T-cell (primary cell): ENCODE data around the gene CNGA3. TPM values are rescaled to one million over a fixed set of nuclear protein-coding genes. Genes with fewer than 3 reads are reported as not detected.

Experiments used
- ATAC-seq, 4 experiments: fragments of 200-7000 bp in 3 of 4; fragments of 150-1000 bp in 1 of 4; cut with Tn5 transposase; replicated peaks in 1 of 4; 1 replicate in 3 of 4; 2 replicates in 1 of 4; pipeline ENCODE4 v1.10.0; 2021; ENCODE audit warnings: moderate library complexity in 3 of 4, mild to moderate bottlenecking in 2 of 4, moderate number of reproducible peaks in 1 of 4
- CTCF ChIA-PET, 2 donors: fragments of 300-600 bp; sonication (Branson Sonifier 250); formaldehyde crosslinking; loops; one replicate each; lab custom pipeline; 2022; ENCODE audit warnings: antibody characterized with exemption in 2 of 2; lab: Charles Lee
- POLR2A ChIA-PET, 2 donors: fragments of 300-600 bp; sonication (Branson Sonifier 250); formaldehyde crosslinking; loops; one replicate each; lab custom pipeline; 2022; ENCODE audit warnings: antibody characterized with exemption in 2 of 2; lab: Charles Lee
- DNase-seq, 35 experiments: peaks; one replicate each; pipeline versions ENCODE4 v3.0.0 to v3.0.0-alpha.2; 2013 to 2023
- H3K27ac ChIP-seq: one replicate; pipeline ENCODE4 v1.5.1; 2013; ENCODE audit warnings: low read length
- H3K27me3 ChIP-seq, 2 experiments: replicated peaks in 1 of 2; 1 replicate in 1 of 2; 2 replicates in 1 of 2; pipeline versions ENCODE4 v1.6.1 to v1.7.0; 2013; ENCODE audit warnings: low read length in 1 of 2, mixed read lengths in 1 of 2; ENCODE audit not compliant: control insufficient read depth in 2 of 2, insufficient read depth in 2 of 2; ENCODE audit errors: extremely low read depth in 1 of 2
- H3K36me3 ChIP-seq, 2 donors: 1 replicate in 1 of 2; 2 replicates in 1 of 2; pipeline versions ENCODE4 v1.6.1 to v1.7.0; 2013; ENCODE audit warnings: low read length in 1 of 2; ENCODE audit not compliant: control insufficient read depth in 2 of 2, insufficient read depth in 1 of 2; ENCODE audit errors: extremely low read depth in 1 of 2
- H3K4me1 ChIP-seq, 2 experiments: 1 replicate in 1 of 2; 2 replicates in 1 of 2; pipeline versions ENCODE4 v1.6.1 to v1.7.0; 2013; ENCODE audit warnings: low read length in 2 of 2, mixed read lengths in 1 of 2; ENCODE audit not compliant: insufficient read depth in 2 of 2, control insufficient read depth in 1 of 2; ENCODE audit errors: extremely low read depth in 1 of 2
- H3K4me3 ChIP-seq, 2 donors: 1 replicate in 1 of 2; 2 replicates in 1 of 2; pipeline versions ENCODE4 v1.5.1 to v1.7.0; 2013; ENCODE audit warnings: mild to moderate bottlenecking in 2 of 2, low read length in 1 of 2, moderate library complexity in 1 of 2; ENCODE audit not compliant: control insufficient read depth in 1 of 2; ENCODE audit errors: extremely low read depth in 1 of 2
- H3K9me3 ChIP-seq: 2 replicates; pipeline ENCODE4 v1.7.0; 2013
- H3K27ac Mint-ChIP-seq, 2 donors: one replicate each; pipeline ENCODE4 v1.8.0; 2020 to 2021; ENCODE audit warnings: mild to moderate bottlenecking in 2 of 2, mixed read lengths in 2 of 2
- H3K27me3 Mint-ChIP-seq, 2 donors: one replicate each; pipeline ENCODE4 v1.8.0; 2021 to 2022; ENCODE audit warnings: mixed read lengths in 2 of 2
- H3K36me3 Mint-ChIP-seq: one replicate; pipeline ENCODE4 v1.8.0; 2021; ENCODE audit warnings: mixed read lengths
- H3K4me1 Mint-ChIP-seq, 3 donors: one replicate each; pipeline ENCODE4 v1.8.0; 2020 to 2022; ENCODE audit warnings: mixed read lengths in 3 of 3, mild to moderate bottlenecking in 1 of 3
- H3K4me3 Mint-ChIP-seq, 3 donors: one replicate each; pipeline ENCODE4 v1.8.0; 2020 to 2022; ENCODE audit warnings: mild to moderate bottlenecking in 3 of 3, mixed read lengths in 3 of 3, moderate library complexity in 3 of 3
- H3K9me3 Mint-ChIP-seq, 3 donors: one replicate each; pipeline ENCODE4 v1.8.0; 2020 to 2022; ENCODE audit warnings: mixed read lengths in 3 of 3
- WGBS: methylation state at CpG from one replicate; pipeline ENCODE4 v1.1.5; 2013; ENCODE audit warnings: missing lambda C conversion rate; ENCODE audit not compliant: insufficient coverage; 5-methylcytosine and 5-hydroxymethylcytosine counted together
- total RNA-seq, 35 experiments: library from RNA in 6 of 35; stranded (reverse) in 6 of 35; fragments of 120-200 nt in 1 of 35; gene quantifications; one replicate each; pipeline versions ENCODE4 v1.2.1 to v1.2.4 and lab custom pipeline; 2013 to 2026

The CNGA3 gene
- total RNA-seq, 5 donors from 2014 or later (not counting 1 experiment from before 2014, with no cell fraction given), result not detected

- H3K4me3 Mint-ChIP-seq, result no peak overlapping the region
- H3K27ac Mint-ChIP-seq, result no peak overlapping the region
- Histone ChIP-seq H3K36me3 (no peaks in the 10 kb centered on the region), H3K4me3 (no peak overlapping the region), H3K27me3 (peaks cover 0 to 9% of the 10 kb centered on the region in 2 experiments), H3K27ac (no peak overlapping the region), H3K4me1 (no peaks in the 10 kb centered on the region), H3K9me3 (no peaks in the 10 kb centered on the region)
- ATAC-seq, result no peak
- no peak for DNase-seq
- POLR2A ChIA-PET, result no interaction called here
- WGBS, result 83% methylated on average over 1 of the region's 3 CpGs
- no peaks in the 10 kb centered on the region for H3K4me1 Mint-ChIP-seq
- CTCF ChIA-PET, result no interaction called here
- peaks cover 24 to 33% of the 10 kb centered on the region in 2 donors for H3K27me3 Mint-ChIP-seq
- H3K9me3 Mint-ChIP-seq, result peaks cover 0 to 5% (median 5%) of the 10 kb centered on the region in 3 donors
- H3K36me3 Mint-ChIP-seq, result no peaks in the 10 kb centered on the region
Measured at GRCh38 chr2:98355881-98356280, 9.6 kb downstream of the CNGA3 start.

DNA sequence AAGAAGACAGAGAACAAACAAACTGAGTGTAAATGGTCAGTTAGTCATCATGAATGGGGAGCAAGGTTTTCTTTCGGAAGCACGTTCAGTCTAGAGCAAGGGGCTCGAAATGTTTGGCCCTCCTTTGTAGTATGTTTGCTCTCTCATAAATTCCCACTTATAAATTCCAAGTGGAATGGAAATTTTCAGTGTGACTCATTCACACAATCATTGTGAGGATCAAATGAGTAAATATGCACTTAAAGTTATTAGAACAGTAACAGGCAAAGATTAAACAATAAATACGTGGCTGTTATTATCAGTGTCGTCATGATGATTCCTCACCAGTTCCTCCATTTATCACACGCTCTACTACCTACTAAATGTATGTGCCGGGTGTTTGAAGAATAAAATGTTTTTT is 10.5 kb downstream of the CNGA3 start:
- Histone ChIP-seq H3K27me3 (peaks cover 0 to 9% of the 10 kb centered on the region in 2 experiments), H3K4me1 (no peaks in the 10 kb centered on the region), H3K4me3 (no peak overlapping the region), H3K27ac (no peak overlapping the region), H3K36me3 (no peaks in the 10 kb centered on the region), H3K9me3 (no peaks in the 10 kb centered on the region)
- Mint-ChIP-seq H3K27ac (no peak overlapping the region), H3K4me3 (no peak overlapping the region), H3K27me3 (peaks cover 23 to 28% of the 10 kb centered on the region in 2 donors), H3K9me3 (peaks cover 0 to 3% (median 0%) of the 10 kb centered on the region in 3 donors), H3K36me3 (no peaks in the 10 kb centered on the region), H3K4me1 (no peaks in the 10 kb centered on the region)
- POLR2A ChIA-PET, result no interaction called here
- no peak for DNase-seq
- CTCF ChIA-PET, result no interaction called here
- no CpG with 5 or more reads among the region's 7 CpGs for WGBS
- no peak for ATAC-seq

DNA sequence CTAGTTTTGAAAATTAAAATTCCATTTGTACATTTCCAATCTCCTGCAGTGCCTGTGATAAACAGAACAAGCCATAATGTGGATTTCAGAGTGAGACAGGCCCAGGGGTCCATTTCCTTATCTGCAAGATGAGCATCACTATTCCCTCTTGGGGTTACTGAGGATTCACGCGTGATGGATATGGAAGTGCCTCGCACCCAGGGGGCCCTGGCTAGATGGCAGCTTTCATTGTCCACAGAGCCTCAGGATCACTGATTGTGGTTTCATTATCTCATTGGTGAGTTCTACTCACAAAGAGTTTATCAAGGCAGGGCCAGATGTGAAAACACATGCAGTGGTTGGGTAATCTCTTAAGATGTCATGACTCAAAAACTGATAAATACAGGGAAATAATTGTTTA is 11.6 kb downstream of the CNGA3 start:
- Mint-ChIP-seq H3K36me3 (no peaks in the 10 kb centered on the region), H3K27ac (no peak overlapping the region), H3K4me3 (no peak overlapping the region), H3K4me1 (no peaks in the 10 kb centered on the region), H3K27me3 (peaks cover 26% of the 10 kb centered on the region in 2 donors), H3K9me3 (peaks cover 0 to 3% (median 0%) of the 10 kb centered on the region in 3 donors)
- DNase-seq (no peak), ATAC-seq (no peak)
- ChIA-PET CTCF (no interaction called here), POLR2A (no interaction called here)
- Histone ChIP-seq H3K27ac (no peak overlapping the region), H3K9me3 (no peaks in the 10 kb centered on the region), H3K4me3 (no peak overlapping the region), H3K4me1 (no peaks in the 10 kb centered on the region), H3K27me3 (peaks cover 0 to 9% of the 10 kb centered on the region in 2 experiments), H3K36me3 (no peaks in the 10 kb centered on the region)
- 85% methylated on average over 3 of the region's 3 CpGs for WGBS

DNA sequence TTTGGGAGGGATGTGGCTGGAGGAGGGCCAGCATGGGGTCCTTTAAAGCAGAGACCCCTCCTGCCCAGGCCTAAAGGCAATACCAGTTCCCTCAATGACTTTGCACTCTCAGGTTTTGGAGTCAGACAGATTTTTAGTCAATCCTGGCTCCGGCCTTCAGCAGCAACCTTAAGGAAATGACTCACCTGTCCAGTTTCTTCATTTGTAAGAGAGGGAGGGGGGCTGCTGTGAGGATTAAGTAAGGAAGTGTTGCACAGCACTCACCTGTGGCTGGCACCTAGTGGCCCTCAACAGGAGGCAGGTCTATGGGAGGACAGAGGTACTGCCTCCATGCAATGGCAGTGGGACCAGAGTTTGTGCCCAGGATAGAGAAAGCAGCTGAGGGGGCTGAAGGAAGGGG is 13.7 kb downstream of the CNGA3 start:
- WGBS, result no CpG with 5 or more reads among the region's 1 CpG
- DNase-seq, result no peak
- no peak overlapping the region for H3K27ac Mint-ChIP-seq
- Histone ChIP-seq H3K36me3 (no peaks in the 10 kb centered on the region), H3K4me1 (no peaks in the 10 kb centered on the region), H3K27me3 (peaks cover 0 to 9% of the 10 kb centered on the region in 2 experiments), H3K4me3 (no peak overlapping the region), H3K27ac (no peak overlapping the region), H3K9me3 (no peaks in the 10 kb centered on the region)
- no peaks in the 10 kb centered on the region for H3K4me1 Mint-ChIP-seq
- no peaks in the 10 kb centered on the region for H3K36me3 Mint-ChIP-seq
- ATAC-seq, result no peak
- H3K27me3 Mint-ChIP-seq, result peaks cover 25 to 26% of the 10 kb centered on the region in 2 donors
- CTCF ChIA-PET, result interaction anchor here in 1 of 2 donors (0.6 kb wide), 1 partner anchor 10 kb away, joined by 4 read pairs; no protein-coding TSS in a partner anchor
- POLR2A ChIA-PET, result no interaction called here
- peaks cover 0 to 3% (median 0%) of the 10 kb centered on the region in 3 donors for H3K9me3 Mint-ChIP-seq
- no peak overlapping the region for H3K4me3 Mint-ChIP-seq

GRCh38 chr2:98367721-98368120 is 21.5 kb downstream of the CNGA3 start:
- no peak overlapping the region for H3K4me3 Mint-ChIP-seq
- POLR2A ChIA-PET, result no interaction called here
- H3K27ac ChIP-seq, result no peak overlapping the region
- no peak overlapping the region for H3K4me3 ChIP-seq
- DNase-seq, result no peak
- peaks cover 0 to 6% (median 5%) of the 10 kb centered on the region in 3 donors for H3K9me3 Mint-ChIP-seq
- H3K4me1 Mint-ChIP-seq, result no peaks in the 10 kb centered on the region
- peaks cover 5% of the 10 kb centered on the region for H3K36me3 Mint-ChIP-seq
- no peaks in the 10 kb centered on the region for H3K4me1 ChIP-seq
- CTCF ChIA-PET, result no interaction called here
- no peaks in the 10 kb centered on the region for H3K9me3 ChIP-seq
- H3K27me3 ChIP-seq, result peaks cover 0 to 28% of the 10 kb centered on the region in 2 experiments
- peaks cover 32 to 36% of the 10 kb centered on the region in 2 donors for H3K27me3 Mint-ChIP-seq
- no peak for ATAC-seq
- no peak overlapping the region for H3K27ac Mint-ChIP-seq
- H3K36me3 ChIP-seq, result no peaks in the 10 kb centered on the region
- no CpG with 5 or more reads among the region's 1 CpG for WGBS

GRCh38 chr2:98369710-98370239 is 23.5 kb downstream of the CNGA3 start:
- Mint-ChIP-seq H3K4me3 (no peak overlapping the region), H3K36me3 (peaks cover 5% of the 10 kb centered on the region), H3K9me3 (peaks cover 0 to 6% (median 5%) of the 10 kb centered on the region in 3 donors), H3K27ac (no peak overlapping the region), H3K4me1 (no peaks in the 10 kb centered on the region), H3K27me3 (peaks cover 43 to 47% of the 10 kb centered on the region in 2 donors)
- no peak overlapping the region for H3K4me3 ChIP-seq
- 100% methylated on average over 3 of the region's 9 CpGs for WGBS
- ATAC-seq (no peak), DNase-seq (no peak)
- H3K27ac ChIP-seq, result no peak overlapping the region
- no peaks in the 10 kb centered on the region for H3K4me1 ChIP-seq
- peaks cover 0 to 38% of the 10 kb centered on the region in 2 experiments for H3K27me3 ChIP-seq
- H3K9me3 ChIP-seq, result no peaks in the 10 kb centered on the region
- H3K36me3 ChIP-seq, result no peaks in the 10 kb centered on the region
- ChIA-PET POLR2A (no interaction called here), CTCF (no interaction called here)
